Measurements from ENCODE around the gene NUP210.

The NUP210 gene

GRCh38 chr3:13348661-13349396 lies 71.3 kb downstream of the NUP210 start:
- no peak for DNase-seq (ENCODE audit: low read depth)

GRCh38 chr3:13348100-13348499 lies 72.0 kb downstream of the NUP210 start:
- DNase-seq (ENCODE audit: low read depth): no peak

- no peak for DNase-seq (ENCODE audit: low read depth)
These were observed 72.7 kb downstream of the NUP210 start for GRCh38 chr3:13347390-13347950.

- DNase-seq (ENCODE audit: low read depth): peak; percentile 72
These were observed 73.4 kb downstream of the NUP210 start for GRCh38 chr3:13346481-13347389.

GRCh38 chr3:13345772-13346171 lies 74.3 kb downstream of the NUP210 start:
- DNase-seq (ENCODE audit: low read depth): no peak

GRCh38 chr3:13345284-13345683 lies 74.8 kb downstream of the NUP210 start:
- no peak for DNase-seq (ENCODE audit: low read depth)

- no peak for DNase-seq (ENCODE audit: low read depth)
These were observed 75.5 kb downstream of the NUP210 start for GRCh38 chr3:13344663-13345062.

- DNase-seq (ENCODE audit: low read depth): no peak
These were observed 76.5 kb downstream of the NUP210 start for GRCh38 chr3:13343601-13344000.

- no peak for DNase-seq (ENCODE audit: low read depth)
These were observed 78.8 kb downstream of the NUP210 start for GRCh38 chr3:13341229-13341905.

GRCh38 chr3:13339833-13340232 lies 80.3 kb downstream of the NUP210 start:
- no peak for DNase-seq (ENCODE audit: low read depth)

- no peak for DNase-seq (ENCODE audit: low read depth)
These were observed 81.1 kb downstream of the NUP210 start for GRCh38 chr3:13338996-13339395.

- no peak for DNase-seq (ENCODE audit: low read depth)
These were observed 81.9 kb downstream of the NUP210 start for GRCh38 chr3:13338231-13338630.

- DNase-seq (ENCODE audit: low read depth): no peak
These were observed 83.5 kb downstream of the NUP210 start for GRCh38 chr3:13336592-13336991.

GRCh38 chr3:13335503-13335902 lies 84.6 kb downstream of the NUP210 start:
- no peak for DNase-seq (ENCODE audit: low read depth)

GRCh38 chr3:13335059-13335458 lies 85.1 kb downstream of the NUP210 start:
- no peak for DNase-seq (ENCODE audit: low read depth)

- DNase-seq (ENCODE audit: low read depth): no peak
These were observed 86.8 kb downstream of the NUP210 start for GRCh38 chr3:13333236-13333897.

GRCh38 chr3:13332740-13333139 lies 87.4 kb downstream of the NUP210 start:
- DNase-seq (ENCODE audit: low read depth): no peak

- DNase-seq (ENCODE audit: low read depth): no peak
These were observed 88.0 kb downstream of the NUP210 start for GRCh38 chr3:13332158-13332557.

GRCh38 chr3:13329746-13330145 lies 90.4 kb downstream of the NUP210 start:
- DNase-seq (ENCODE audit: low read depth): no peak

- no peak for DNase-seq (ENCODE audit: low read depth)
These were observed 94.2 kb downstream of the NUP210 start for GRCh38 chr3:13325892-13326443.

- no peak for DNase-seq (ENCODE audit: low read depth)
These were observed 95.2 kb downstream of the NUP210 start for GRCh38 chr3:13324835-13325501.

Data from T follicular helper cell (primary cell).